H1 (cell line): ENCODE measurements around the gene ZBTB43. TPM values are rescaled to one million over a fixed set of nuclear protein-coding genes. Genes with fewer than 3 reads are reported as not detected.

Experiments used
- CTCF ChIA-PET: fragments of 300-600 bp; sonication (Branson Sonifier 250); formaldehyde crosslinking; loops from one replicate; lab custom pipeline; 2021; ENCODE audit not compliant: partially characterized antibody; lab: Charles Lee
- POLR2A ChIA-PET: fragments of 300-600 bp; sonication (Branson Sonifier 250); formaldehyde crosslinking; loops from one replicate; lab custom pipeline; 2021; ENCODE audit warnings: inconsistent platforms; ENCODE audit not compliant: partially characterized antibody; lab: Charles Lee
- DNase-seq, 2 experiments: peaks; one replicate each; pipeline versions ENCODE4 v3.0.0 to v3.0.0-alpha.2; 2010 to 2022; ENCODE audit warnings: low spot score in 2 of 2, low read depth in 1 of 2, mixed read lengths in 1 of 2
- FAIRE-seq: peaks from 2 replicates; lab custom pipeline; 2011; peaks lifted over from hg19 to GRCh38; lab: Jason Lieb, UNC
- H2AFZ ChIP-seq: 2 replicates; pipeline ENCODE4 v1.8.1; 2012; ENCODE audit warnings: low read length, inconsistent platforms
- H2AK5ac ChIP-seq: 2 replicates; pipeline ENCODE4 v1.6.1; 2013; ENCODE audit warnings: low read depth, low read length
- H2BK120ac ChIP-seq: replicated peaks from 2 replicates; pipeline ENCODE3; 2013; ENCODE audit warnings: low read depth, low read length, inconsistent platforms
- H2BK12ac ChIP-seq: 2 replicates; pipeline ENCODE4 v1.6.1; 2013; ENCODE audit warnings: low read depth, low read length
- H2BK15ac ChIP-seq: 2 replicates; pipeline ENCODE4 v1.6.1; 2013; ENCODE audit warnings: low read length
- H2BK20ac ChIP-seq: 2 replicates; pipeline ENCODE4 v1.6.1; 2013; ENCODE audit warnings: low read length
- H2BK5ac ChIP-seq: 2 replicates; pipeline ENCODE4 v1.6.1; 2013; ENCODE audit warnings: low read depth, low read length
- H3K14ac ChIP-seq: 2 replicates; pipeline ENCODE4 v1.6.1; 2013; ENCODE audit warnings: inconsistent platforms; ENCODE audit not compliant: insufficient read length
- H3K18ac ChIP-seq: 2 replicates; pipeline ENCODE4 v1.6.1; 2013; ENCODE audit warnings: low read length; ENCODE audit errors: extremely low read depth
- H3K23ac ChIP-seq: 2 replicates; pipeline ENCODE4 v1.6.1; 2013; ENCODE audit warnings: inconsistent platforms; ENCODE audit not compliant: insufficient read length
- H3K23me2 ChIP-seq: 2 replicates; pipeline ENCODE4 v1.6.1; 2013; ENCODE audit warnings: low read depth, low read length
- H3K27ac ChIP-seq: 2 replicates; pipeline ENCODE4 v1.6.1; 2011; ENCODE audit warnings: low read depth, low read length, inconsistent platforms
- H3K27me3 ChIP-seq, 4 experiments: replicated peaks in 1 of 4; 1 replicate in 1 of 4; 2 replicates in 3 of 4; pipeline versions ENCODE4 v1.6.1 to v1.8.1; 2011 to 2013; ENCODE audit warnings: low read length in 3 of 4, mild to moderate bottlenecking in 3 of 4, inconsistent platforms in 2 of 4, mixed read lengths in 2 of 4, moderate library complexity in 1 of 4; ENCODE audit not compliant: control insufficient read depth in 3 of 4, insufficient read depth in 3 of 4; ENCODE audit errors: extremely low read depth in 1 of 4
- H3K36me3 ChIP-seq, 4 experiments: 2 replicates each; pipeline versions ENCODE4 v1.6.1 to v1.8.1; 2011 to 2013; ENCODE audit warnings: mild to moderate bottlenecking in 4 of 4, low read length in 3 of 4, moderate library complexity in 2 of 4, control low read depth in 1 of 4, inconsistent platforms in 1 of 4; ENCODE audit not compliant: insufficient read depth in 4 of 4, control insufficient read depth in 2 of 4
- H3K4ac ChIP-seq: replicated peaks from 2 replicates; pipeline ENCODE3; 2013; ENCODE audit warnings: low read length, low read depth, mixed read lengths, inconsistent platforms; ENCODE audit not compliant: insufficient read length
- H3K4me1 ChIP-seq, 4 experiments: replicated peaks in 1 of 4; 1 replicate in 1 of 4; 2 replicates in 3 of 4; pipeline versions ENCODE4 v1.6.1 to v1.8.1; 2011 to 2013; ENCODE audit warnings: low read length in 3 of 4, inconsistent platforms in 2 of 4, mixed read lengths in 1 of 4; ENCODE audit not compliant: insufficient read depth in 4 of 4, control insufficient read depth in 3 of 4
- H3K4me2 ChIP-seq, 2 experiments: 2 replicates each; pipeline versions ENCODE4 v1.6.1 to v1.8.1; 2011 to 2013; ENCODE audit warnings: low read depth in 2 of 2, low read length in 2 of 2, control low read depth in 1 of 2, inconsistent platforms in 1 of 2, mild to moderate bottlenecking in 1 of 2; ENCODE audit not compliant: insufficient read depth in 1 of 2
- H3K4me3 ChIP-seq, 4 experiments: fragments of 200-600, 300-600 bp in 1 of 4; sonication (generic), shearing (Covaris generic), sonication (Bioruptor Twin) in 1 of 4; 2 replicates each; pipeline versions ENCODE4 v1.5.1 to v1.8.1; 2011 to 2016; ENCODE audit warnings: low read length in 4 of 4, low read depth in 3 of 4, control low read depth in 2 of 4, inconsistent platforms in 2 of 4, mild to moderate bottlenecking in 2 of 4, mixed read lengths in 1 of 4, moderate library complexity in 1 of 4; ENCODE audit not compliant: insufficient read depth in 2 of 4; ENCODE audit errors: extremely low read depth in 1 of 4
- H3K56ac ChIP-seq: replicated peaks from 2 replicates; pipeline ENCODE3; 2013; ENCODE audit warnings: low read depth, mild to moderate bottlenecking, mixed read lengths, low read length, inconsistent platforms; ENCODE audit not compliant: insufficient read length
- H3K79me1 ChIP-seq: 2 replicates; pipeline ENCODE4 v1.6.1; 2013; ENCODE audit warnings: low read depth, low read length, control low read depth
- H3K79me2 ChIP-seq, 2 experiments: 2 replicates each; pipeline versions ENCODE4 v1.6.1 to v1.8.1; 2012 to 2013; ENCODE audit warnings: low read length in 2 of 2, mild to moderate bottlenecking in 2 of 2, inconsistent platforms in 1 of 2; ENCODE audit not compliant: insufficient read depth in 2 of 2, control insufficient read depth in 1 of 2
- H3K9ac ChIP-seq, 4 experiments: replicated peaks in 1 of 4; 1 replicate in 1 of 4; 2 replicates in 3 of 4; pipeline versions ENCODE4 v1.6.1 to v1.8.1; 2011 to 2013; ENCODE audit warnings: low read depth in 3 of 4, low read length in 3 of 4, control low read depth in 2 of 4, mild to moderate bottlenecking in 2 of 4, moderate library complexity in 2 of 4, inconsistent platforms in 1 of 4; ENCODE audit errors: extremely low read depth in 1 of 4
- H3K9me3 ChIP-seq, 2 experiments: 2 replicates each; pipeline versions ENCODE4 v1.6.1 to v1.8.1; 2012 to 2013; ENCODE audit warnings: mild to moderate bottlenecking in 2 of 2, moderate library complexity in 2 of 2, control low read depth in 1 of 2, inconsistent platforms in 1 of 2, low read depth in 1 of 2, low read length in 1 of 2, mixed read lengths in 1 of 2; ENCODE audit not compliant: insufficient read depth in 2 of 2
- H4K20me1 ChIP-seq, 2 experiments: replicated peaks in 1 of 2; 2 replicates each; pipeline versions ENCODE3 to v1.8.1; 2011 to 2013; ENCODE audit warnings: inconsistent platforms in 2 of 2, low read length in 2 of 2, mild to moderate bottlenecking in 1 of 2; ENCODE audit not compliant: insufficient read depth in 2 of 2, control insufficient read depth in 1 of 2
- H4K5ac ChIP-seq: 2 replicates; pipeline ENCODE4 v1.6.1; 2013; ENCODE audit warnings: low read length, low read depth, mixed read lengths, inconsistent platforms; ENCODE audit not compliant: insufficient read length
- H4K8ac ChIP-seq: 2 replicates; pipeline ENCODE4 v1.8.0; 2013; ENCODE audit warnings: mild to moderate bottlenecking, moderate library complexity, low read length, inconsistent platforms; ENCODE audit not compliant: insufficient read depth; ENCODE audit errors: extremely low read depth
- H4K91ac ChIP-seq: replicated peaks from 2 replicates; pipeline ENCODE3; 2013; ENCODE audit warnings: low read length, mixed read lengths, inconsistent platforms; ENCODE audit not compliant: insufficient read length
- ASH2L ChIP-seq: fragments of 200-600, 300-600 bp; sonication (generic); IDR thresholded peaks from one replicate; pipeline ENCODE4 v1.7.1; 2017; ENCODE audit warnings: low read length
- BRCA1 ChIP-seq: IDR thresholded peaks from 2 replicates; pipeline ENCODE4 v1.6.1; 2012; ENCODE audit warnings: low read depth, low read length, improper control_type of control experiment
- CBX5 ChIP-seq: fragments of 300-800, 300-1000 bp; sonication (generic); IDR thresholded peaks from 2 replicates; pipeline ENCODE4 v1.7.1; 2016; ENCODE audit warnings: antibody characterized with exemption, low read length, low read depth
- CHD2 ChIP-seq: IDR thresholded peaks from 2 replicates; pipeline ENCODE4 v1.6.1; 2012; ENCODE audit warnings: low read length, improper control_type of control experiment
- CREB1 ChIP-seq: IDR thresholded peaks from 2 replicates; pipeline ENCODE4 v1.6.1; 2012; ENCODE audit warnings: inconsistent platforms
- JUND ChIP-seq: IDR thresholded peaks from 2 replicates; pipeline ENCODE4 v1.6.1; 2011; ENCODE audit warnings: mild to moderate bottlenecking, improper control_type of control experiment, low read length
- KDM1A ChIP-seq: fragments of 200-600, 300-600 bp; sonication (generic); IDR thresholded peaks from 2 replicates; pipeline ENCODE4 v1.7.1; 2016; ENCODE audit warnings: mild to moderate bottlenecking, low read length, borderline replicate concordance
- POLR2AphosphoS5 ChIP-seq: IDR thresholded peaks from 2 replicates; pipeline ENCODE4 v1.6.1; 2011; ENCODE audit warnings: low read depth, low read length
- POU5F1 ChIP-seq: IDR thresholded peaks from 2 replicates; pipeline ENCODE4 v1.6.1; 2011; ENCODE audit warnings: low read depth, mild to moderate bottlenecking, low read length, moderate library complexity
- RNF2 ChIP-seq: fragments of 200-900, 300-1000 bp; sonication (generic); IDR thresholded peaks from 2 replicates; pipeline ENCODE4 v1.7.1; 2016; ENCODE audit warnings: borderline replicate concordance, low read depth, mild to moderate bottlenecking, antibody characterized with exemption, low read length; ENCODE audit not compliant: poor library complexity, severe bottlenecking; ENCODE audit errors: missing control alignments
- RXRA ChIP-seq: IDR thresholded peaks from 2 replicates; pipeline ENCODE4 v1.6.1; 2011; ENCODE audit warnings: low read depth, mild to moderate bottlenecking, low read length, moderate library complexity; ENCODE audit not compliant: insufficient read depth
- SP2 ChIP-seq: IDR thresholded peaks from 2 replicates; pipeline ENCODE4 v1.6.1; 2012; ENCODE audit warnings: mild to moderate bottlenecking, low read length, inconsistent platforms
- WGBS, 2 experiments: shearing (Covaris generic) in 1 of 2; methylation state at CpG; one replicate each; pipeline versions ENCODE4 v1.1.6 to v1.1.7; 2013 to 2015; ENCODE audit warnings: low lambda C conversion rate in 2 of 2, mixed read lengths in 2 of 2, inconsistent platforms in 1 of 2, low coverage in 1 of 2, missing lambda C conversion rate in 1 of 2; ENCODE audit not compliant: insufficient replicate concordance in 2 of 2, insufficient coverage in 1 of 2, insufficient read length in 1 of 2; ENCODE audit errors: extremely low coverage in 1 of 2, missing lambda C conversion rate in 1 of 2; 5-methylcytosine and 5-hydroxymethylcytosine counted together
- polyA plus RNA-seq, 7 experiments: library from polyadenylated mRNA; depleted of rRNA in 3 of 7; stranded (reverse) in 5 of 7; unstranded in 2 of 7; fragments of >200 nt in 5 of 7; fragments of 200-250 nt in 2 of 7; gene quantifications; 1 replicate in 5 of 7; 2 replicates in 1 of 7; 4 replicates in 1 of 7; pipeline versions ENCODE4 v1.2.1 to v1.2.3, GENCODE V29; 2011 to 2013; ENCODE audit warnings: missing spikeins in 2 of 7, mixed read lengths in 2 of 7
- total RNA-seq: library from RNA; stranded (reverse); fragmentation: NEBNext Ultra II Directional; extraction: Animal tissue kit (Norgen Biotek cat#: 25700); gene quantifications from 2 replicates; pipeline ENCODE4 v1.2.1, GENCODE V29; 2021

Gene ZBTB43
- total and polyA plus RNA-seq, 2 of the 8 experiments (the other 6 are each of a cell fraction or from before 2014, with no cell fraction given): 4.1 to 16.7 TPM

DNA sequence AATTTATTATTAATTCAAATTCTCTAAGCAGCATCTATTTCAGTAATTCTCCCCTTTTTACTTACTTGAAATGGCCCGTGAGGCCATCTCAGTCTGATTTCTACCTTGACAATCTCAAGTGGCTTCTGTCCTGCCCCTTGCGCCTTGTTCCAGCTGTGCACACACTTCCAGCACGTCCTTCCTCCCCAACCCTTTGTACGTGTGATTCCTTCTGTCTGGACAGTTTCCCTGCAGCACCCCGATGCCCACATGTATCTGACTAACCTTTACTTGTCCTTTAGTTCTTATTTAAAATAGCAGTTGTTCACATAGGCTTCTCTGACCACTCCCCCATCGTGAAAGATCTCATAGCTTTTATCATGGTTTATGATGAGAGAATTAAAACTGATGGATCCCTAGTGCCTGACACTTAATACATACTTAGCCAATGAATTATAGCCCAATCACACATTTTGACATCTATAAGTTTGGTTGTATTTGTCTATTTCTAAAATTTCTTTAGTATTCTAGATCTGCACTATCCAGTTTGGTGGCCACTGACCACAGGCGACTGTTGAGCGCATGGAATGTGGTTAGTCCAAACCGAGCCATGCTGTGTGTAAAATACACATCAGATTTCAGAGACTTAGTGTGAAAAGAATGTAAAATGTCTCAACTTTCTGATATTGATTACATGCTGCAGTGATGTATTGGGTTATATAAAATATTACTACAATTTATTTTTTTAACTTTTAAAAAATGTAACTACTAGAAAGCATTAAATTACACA lies 69.9 kb downstream of the ZBTB43 start:
- H3K79me2 ChIP-seq: peaks cover 0 to 55% of the 10 kb centered on the region in 2 experiments; a peak in 2 of 4 replicates

More for the DNA sequence above, 69.9 kb downstream of the ZBTB43 start:
- Histone ChIP-seq H2BK12ac (no peak overlapping the region), H3K4me2 (no peak overlapping the region), H3K79me1 (peaks cover 5% of the 10 kb centered on the region; the same call in 1 of the 2 replicates), H3K9me3 (no peaks in the 10 kb centered on the region), H2BK15ac (no peak overlapping the region), H3K4me3 (no peak overlapping the region), H4K5ac (no peak overlapping the region), H3K23ac (no peak overlapping the region), H3K4ac (no peak overlapping the region), H3K27me3 (no peaks in the 10 kb centered on the region), H3K27ac (no peak overlapping the region), H4K91ac (no peak overlapping the region), H2AFZ (no peak overlapping the region), H3K9ac (no peak overlapping the region), H3K18ac (no peak overlapping the region), H4K20me1 (peaks cover 4 to 7% of the 10 kb centered on the region in 2 experiments), H2BK20ac (no peak overlapping the region), H3K23me2 (no peaks in the 10 kb centered on the region), H3K4me1 (no peaks in the 10 kb centered on the region; a peak in 1 of 7 replicates), H2AK5ac (no peak overlapping the region), H4K8ac (no peak overlapping the region), H3K56ac (no peak overlapping the region), H3K14ac (no peak overlapping the region), H2BK5ac (no peak overlapping the region), H3K36me3 (peaks cover under 1 to 5% (median 3%) of the 10 kb centered on the region in 4 experiments; a peak in 5 of 8 replicates), H2BK120ac (no peak overlapping the region)
- WGBS, 2 experiments: 92% methylated on average over 9 of the region's 9 CpGs; no CpG with 5 or more reads in 1 of the 2 experiments
- FAIRE-seq: no peak
- DNase-seq: no peak
- TF ChIP-seq JUND: no peak
- no peak for TF ChIP-seq CHD2
- TF ChIP-seq RXRA: no peak
- TF ChIP-seq ASH2L: no peak
- no peak for TF ChIP-seq POU5F1
- TF ChIP-seq CREB1: no peak
- TF ChIP-seq BRCA1: no peak
- TF ChIP-seq POLR2AphosphoS5: no peak
- TF ChIP-seq RNF2: no peak
- no peak for TF ChIP-seq SP2
- TF ChIP-seq KDM1A: no peak
- no peak for TF ChIP-seq CBX5
- ChIA-PET POLR2A (interaction anchor here (0.6 to 0.7 kb wide), 2 partner anchors 15 to 236 kb away, joined by 3 read pairs; no protein-coding TSS in a partner anchor), CTCF (no interaction called here)
